GM23338 (cell line): ENCODE results near the gene CLCN2. TPM values are rescaled to one million over a fixed set of nuclear protein-coding genes. Genes with fewer than 3 reads are reported as not detected.
A peak's percentile ranks its signal among the peaks of the same experiment; 100 is the strongest.

ENCODE experiments used
- ATAC-seq: fragments of 200-7000 bp; cut with Tn5 transposase; 3 replicates; pipeline ENCODE4 v1.9.1; 2020
- DNase-seq: peaks from one replicate; pipeline ENCODE4 v3.0.0-alpha.2; 2015; ENCODE audit warnings: low spot score
- H2AFZ ChIP-seq: fragments of 200-600 bp; sonication (generic); 2 replicates; pipeline ENCODE4 v1.8.0; 2016; ENCODE audit warnings: antibody characterized with exemption, mild to moderate bottlenecking, moderate library complexity
- H3F3A ChIP-seq: fragments of 200-600 bp; sonication (generic); replicated peaks from 2 replicates; pipeline ENCODE4 v1.8.0; 2017; ENCODE audit warnings: antibody characterized with exemption, mixed run types, low read depth
- H3K27ac ChIP-seq: fragments of 200-600 bp; sonication (generic); 2 replicates; pipeline ENCODE4 v1.6.1; 2016; ENCODE audit warnings: low read depth
- H3K27me3 ChIP-seq: fragments of 200-600 bp; sonication (generic); 2 replicates; pipeline ENCODE4 v1.8.0; 2016; ENCODE audit warnings: mild to moderate bottlenecking, mixed run types, moderate library complexity; ENCODE audit not compliant: insufficient read depth
- H3K36me3 ChIP-seq: fragments of 200-600 bp; sonication (generic); 2 replicates; pipeline ENCODE4 v1.8.0; 2016; ENCODE audit warnings: mild to moderate bottlenecking; ENCODE audit not compliant: insufficient read depth
- H3K4me1 ChIP-seq: fragments of 200-600 bp; sonication (generic); 2 replicates; pipeline ENCODE4 v1.8.0; 2016; ENCODE audit warnings: mild to moderate bottlenecking, moderate library complexity; ENCODE audit not compliant: insufficient read depth
- H3K4me2 ChIP-seq: fragments of 200-600 bp; sonication (generic); 2 replicates; pipeline ENCODE4 v1.7.1; 2017; ENCODE audit warnings: mixed run types
- H3K4me3 ChIP-seq: fragments of 200-600 bp; sonication (generic); 2 replicates; pipeline ENCODE4 v1.6.1; 2016; ENCODE audit warnings: mixed run types
- H3K79me2 ChIP-seq: fragments of 200-600 bp; sonication (generic); replicated peaks from 2 replicates; pipeline ENCODE4 v1.8.0; 2017; ENCODE audit warnings: mild to moderate bottlenecking; ENCODE audit not compliant: insufficient read depth
- H3K9me2 ChIP-seq: fragments of 200-600 bp; sonication (generic); 2 replicates; pipeline ENCODE4 v1.8.0; 2017; ENCODE audit not compliant: insufficient read depth
- H4K20me1 ChIP-seq: fragments of 200-600 bp; sonication (generic); replicated peaks from 2 replicates; pipeline ENCODE4 v1.8.0; 2017; ENCODE audit warnings: mild to moderate bottlenecking; ENCODE audit not compliant: insufficient read depth
- H3K27ac Mint-ChIP-seq: 2 replicates; pipeline ENCODE4 v1.8.0; 2020; ENCODE audit warnings: inconsistent platforms, mild to moderate bottlenecking, moderate library complexity, mixed read lengths
- H3K27me3 Mint-ChIP-seq: 3 replicates; pipeline ENCODE4 v1.8.0; 2022; ENCODE audit warnings: low read depth, mild to moderate bottlenecking, moderate library complexity, mixed read lengths, inconsistent platforms; ENCODE audit not compliant: insufficient read depth, poor library complexity
- H3K36me3 Mint-ChIP-seq: 3 replicates; pipeline ENCODE4 v1.8.0; 2021; ENCODE audit warnings: low read depth, mild to moderate bottlenecking, inconsistent platforms, moderate library complexity, mixed read lengths
- H3K4me1 Mint-ChIP-seq: 3 replicates; pipeline ENCODE4 v1.8.0; 2020; ENCODE audit warnings: mild to moderate bottlenecking, inconsistent platforms, mixed read lengths
- H3K4me3 Mint-ChIP-seq: 3 replicates; pipeline ENCODE4 v1.8.0; 2021; ENCODE audit warnings: moderate library complexity, mild to moderate bottlenecking, inconsistent platforms, mixed read lengths
- H3K9me3 Mint-ChIP-seq: 3 replicates; pipeline ENCODE4 v1.8.0; 2020; ENCODE audit warnings: moderate library complexity, mild to moderate bottlenecking, inconsistent platforms, mixed read lengths
- CTCF ChIP-seq, 2 experiments: fragments of 200-600 bp in 1 of 2; sonication (generic) in 1 of 2; conservative IDR thresholded peaks; 2 replicates each; pipeline versions ENCODE4 v1.5.1 to v1.6.1; 2016 to 2017; ENCODE audit warnings: antibody characterized with exemption in 2 of 2, low read depth in 2 of 2, mild to moderate bottlenecking in 2 of 2, moderate library complexity in 1 of 2
- ETS1 ChIP-seq: IDR thresholded peaks from 2 replicates; pipeline ENCODE4 v1.6.1; 2016; ENCODE audit warnings: antibody characterized with exemption
- EZH2 ChIP-seq: fragments of 200-600 bp; sonication (generic); IDR thresholded peaks from one replicate; pipeline ENCODE4 v1.8.0; 2017; ENCODE audit warnings: antibody characterized with exemption, mild to moderate bottlenecking, low read depth; ENCODE audit not compliant: unreplicated experiment
- EZH2phosphoT487 ChIP-seq: fragments of 200-600 bp; sonication (generic); IDR thresholded peaks from one replicate; pipeline ENCODE4 v1.8.1; 2018; ENCODE audit warnings: antibody characterized with exemption; ENCODE audit not compliant: unreplicated experiment
- JUNB ChIP-seq: IDR thresholded peaks from one replicate; pipeline ENCODE4 v1.6.1; 2016; ENCODE audit warnings: antibody characterized with exemption; ENCODE audit not compliant: unreplicated experiment
- NANOG ChIP-seq: IDR thresholded peaks from 2 replicates; pipeline ENCODE4 v1.6.1; 2016; ENCODE audit warnings: antibody characterized with exemption, borderline replicate concordance
- POLR2AphosphoS5 ChIP-seq: IDR thresholded peaks from 2 replicates; pipeline ENCODE4 v1.6.1; 2016; ENCODE audit warnings: antibody characterized with exemption, low read depth
- STAT1 ChIP-seq: IDR thresholded peaks from one replicate; pipeline ENCODE4 v1.6.1; 2016; ENCODE audit warnings: antibody characterized with exemption; ENCODE audit not compliant: unreplicated experiment
- ZNF114 ChIP-seq: fragments of 250-450 bp; sonication (Bioruptor Pico); IDR thresholded peaks from 2 replicates; pipeline ENCODE4 v1.5.0; 2020; ENCODE audit warnings: mild to moderate bottlenecking, moderate library complexity
- ZNF331 ChIP-seq: fragments of 250-450 bp; sonication (Bioruptor Pico); IDR thresholded peaks from 2 replicates; pipeline ENCODE4 v1.5.0; 2020; ENCODE audit warnings: low read depth, mild to moderate bottlenecking, moderate library complexity
- polyA plus RNA-seq: library from polyadenylated mRNA; unstranded; fragments of >200 nt; fragmentation: Nextera tagmentation; extraction: Ambion mirVana; gene quantifications from 2 replicates; pipeline ENCODE4 v1.2.1, GENCODE V29; 2016
- total RNA-seq: library from RNA; depleted of rRNA; stranded (reverse); fragments of >200 nt; shearing (Covaris generic); gene quantifications from 2 replicates; pipeline ENCODE4 v1.2.3, GENCODE V29; 2014

The CLCN2 gene
- total and polyA plus RNA-seq, 2 experiments from 2014 or later = 7.0 to 9.2 TPM

- peak overlapping the region; percentile 72 for H2AFZ ChIP-seq
- peak overlapping the region; percentile 76 for H3K4me3 Mint-ChIP-seq
Observed at GRCh38 chr3:184381261-184382224, 20.1 kb upstream of the CLCN2 start.

GRCh38 chr3:184380627-184381260 is 19.3 kb upstream of the CLCN2 start:
- peaks cover 31% of the 10 kb centered on the region for H3K4me1 ChIP-seq
- Mint-ChIP-seq H3K4me3 (peak overlapping the region; percentile 76), H3K36me3 (no peaks in the 10 kb centered on the region), H3K4me1 (peaks cover 34% of the 10 kb centered on the region), H3K27ac (no peak overlapping the region), H3K9me3 (no peaks in the 10 kb centered on the region), H3K27me3 (peaks cover 62% of the 10 kb centered on the region)
- TF ChIP-seq JUNB (no peak), EZH2phosphoT487 (peak; percentile 85), EZH2 (peak; percentile 83), NANOG (no peak), POLR2AphosphoS5 (no peak), ETS1 (no peak)
- peaks cover 64% of the 10 kb centered on the region for H3K27me3 ChIP-seq
- H3K36me3 ChIP-seq = no peaks in the 10 kb centered on the region
- H3K4me3 ChIP-seq = peak overlapping the region; percentile 64
- 0 out of 2 replicates have a peak, but pooled peaks cover 4% of the 10 kb centered on the region for H3F3A ChIP-seq
- no peak overlapping the region for H3K27ac ChIP-seq
- H3K4me2 ChIP-seq = peak overlapping the region; percentile 87
- peak overlapping the region; percentile 63; the same call in 1 of the 2 replicates for H2AFZ ChIP-seq
- ATAC-seq (peak; percentile 8; the same call in 2 of the 3 replicates), DNase-seq (no peak)
- no peaks in the 10 kb centered on the region for H3K79me2 ChIP-seq
- H4K20me1 ChIP-seq = no peaks in the 10 kb centered on the region
- no peaks in the 10 kb centered on the region for H3K9me2 ChIP-seq

More at GRCh38 chr3:184381261-184382224, 20.1 kb upstream of the CLCN2 start:
- no peaks in the 10 kb centered on the region for H3K9me3 Mint-ChIP-seq
- peaks cover 29% of the 10 kb centered on the region for H3K4me1 Mint-ChIP-seq
- H3K27ac Mint-ChIP-seq = no peak overlapping the region
- H3K27me3 ChIP-seq = peaks cover 66% of the 10 kb centered on the region
- DNase-seq (peak; percentile 69), ATAC-seq (peak; percentile 34)
- 0 out of 2 replicates have a peak, but pooled peaks cover 4% of the 10 kb centered on the region for H3F3A ChIP-seq
- H3K9me2 ChIP-seq = no peaks in the 10 kb centered on the region
- H3K4me2 ChIP-seq = peak overlapping the region; percentile 87
- H3K27ac ChIP-seq = no peak overlapping the region
- no peaks in the 10 kb centered on the region for H3K36me3 ChIP-seq
- no peaks in the 10 kb centered on the region for H4K20me1 ChIP-seq
- H3K4me1 ChIP-seq = peaks cover 24% of the 10 kb centered on the region
- peak overlapping the region; percentile 64 for H3K4me3 ChIP-seq
- no peaks in the 10 kb centered on the region for H3K36me3 Mint-ChIP-seq
- H3K79me2 ChIP-seq = no peaks in the 10 kb centered on the region
- peaks cover 58% of the 10 kb centered on the region for H3K27me3 Mint-ChIP-seq
- TF ChIP-seq STAT1 = no peak
- peak; percentile 71 for TF ChIP-seq EZH2phosphoT487
- no peak for TF ChIP-seq ZNF114 (CRISPR knock-in tag)
- TF ChIP-seq JUNB = no peak
- TF ChIP-seq ZNF331 (CRISPR knock-in tag) = no peak
- no peak for TF ChIP-seq CTCF (conservative IDR thresholded peaks at IDR 0.05; ENCODE audit: low read depth in 2 of 2)
- peak; percentile 92 for TF ChIP-seq EZH2
